ENCODE results near the gene PCAT6. TPM values are rescaled to one million over a fixed set of nuclear protein-coding genes. Genes with fewer than 3 reads are reported as not detected.

PCAT6 gene
- total RNA-seq, 1 experiment from 2014 or later: 4.8 TPM

DNA sequence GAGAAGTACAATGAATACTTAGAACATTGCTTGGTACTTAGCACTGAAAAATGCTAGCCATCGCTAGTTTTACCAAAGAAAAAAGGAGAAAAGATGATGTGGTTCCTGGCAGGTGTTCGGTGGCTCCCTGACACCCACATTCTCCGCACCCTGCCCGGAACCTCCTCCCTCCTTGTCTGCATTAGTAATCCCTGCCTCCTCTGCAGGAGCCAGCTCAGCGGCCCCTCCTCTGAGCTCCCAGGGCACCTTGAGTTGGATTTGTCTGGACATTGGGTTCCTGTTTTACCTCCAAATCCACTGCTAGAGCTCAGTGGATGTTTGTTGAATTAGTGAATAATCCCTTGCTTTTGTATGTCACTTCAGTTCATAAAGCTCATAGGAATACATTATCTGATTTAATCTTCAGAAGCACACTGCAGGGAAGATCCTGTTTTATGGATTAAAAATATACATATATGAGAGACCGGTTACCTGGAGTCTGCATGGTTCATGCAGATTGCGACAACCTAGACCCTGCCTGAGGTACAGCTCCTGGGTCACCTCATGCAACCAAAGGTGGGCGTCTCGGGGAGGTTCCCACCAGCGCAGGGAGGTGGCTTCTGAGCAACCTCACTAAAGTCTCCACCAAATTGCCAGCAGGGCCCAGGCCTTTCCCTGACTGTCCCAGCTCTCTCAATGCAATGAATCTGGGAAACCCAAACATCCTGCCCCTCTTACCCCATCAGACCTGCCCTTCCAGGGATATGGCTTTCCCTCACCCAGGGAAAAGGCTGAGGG is 24.2 kb downstream of the PCAT6 start:
- H3T11ph ChIP-seq (ENCODE audit: low read length): no peak overlapping the region
- Mint-ChIP-seq H3K4me1 (peaks cover 19 to 23% of the 10 kb centered on the region in 2 experiments), H3K36me3 (ENCODE audit: insufficient read depth in 1 of 3, low read depth in 3 of 3) (no peaks in the 10 kb centered on the region), H3K4me3 (no peak overlapping the region), H3K27ac (peak overlapping the region in 1 of 3 experiments; percentile 70; a peak in 3 of 7 replicates), H3K27me3 (ENCODE audit: low read depth) (no peaks in the 10 kb centered on the region), H3K9me3 (no peaks in the 10 kb centered on the region; a peak in 1 of 5 replicates)
- no peak for TF ChIP-seq CTCF (conservative IDR thresholded peaks at IDR 0.05)
- no peaks in the 10 kb centered on the region for H4K20me1 ChIP-seq (ENCODE audit: control insufficient read depth, insufficient read depth, insufficient read length)
- no peak overlapping the region for H3K4me2 ChIP-seq (ENCODE audit: insufficient read depth, insufficient read length, low read length)
- H3K18ac ChIP-seq (ENCODE audit: insufficient read length, low read depth, low read length): no peak overlapping the region
- WGBS (ENCODE audit: extremely low coverage, insufficient read length, low lambda C conversion rate): no CpG with 5 or more reads among the region's 10 CpGs
- no peaks in the 10 kb centered on the region for H3K79me1 ChIP-seq (ENCODE audit: insufficient read depth, low read depth, low read length, poor library complexity, severe bottlenecking)
- no peaks in the 10 kb centered on the region for H3K79me2 ChIP-seq (ENCODE audit: insufficient read depth, low read length)
- no peak overlapping the region for H3K4ac ChIP-seq (ENCODE audit: low read depth, low read length)
- H3K23ac ChIP-seq (ENCODE audit: insufficient read length, low read depth, low read length): no peak overlapping the region
- H3K4me1 ChIP-seq (ENCODE audit: insufficient read depth, low read length): no peaks in the 10 kb centered on the region; the same call in 1 of the 2 replicates
- H2AFZ ChIP-seq (ENCODE audit: low read length): no peak overlapping the region
- DNase-seq: no peak
- H2AK5ac ChIP-seq (ENCODE audit: insufficient read length, low read length): no peak overlapping the region
- H4K91ac ChIP-seq (ENCODE audit: insufficient read length, low read depth, low read length): no peak overlapping the region
- H2BK5ac ChIP-seq (ENCODE audit: insufficient read length, low read length): no peak overlapping the region
- H3K9me3 ChIP-seq (ENCODE audit: control insufficient read depth, low read depth, low read length): no peaks in the 10 kb centered on the region
- no peak overlapping the region for H2BK20ac ChIP-seq (ENCODE audit: low read depth, low read length, poor library complexity, severe bottlenecking)
- no peak overlapping the region for H2BK12ac ChIP-seq (ENCODE audit: insufficient read length, low read depth, low read length)
- no peak overlapping the region for H3K14ac ChIP-seq (ENCODE audit: insufficient read depth, low read length)
- H3K27ac ChIP-seq (ENCODE audit: insufficient read length, low read depth, low read length): no peak overlapping the region
- H4K5ac ChIP-seq (ENCODE audit: insufficient read length, low read depth, low read length): no peak overlapping the region
- H2BK15ac ChIP-seq (ENCODE audit: low read depth, low read length): no peak overlapping the region
- H3K23me2 ChIP-seq (ENCODE audit: insufficient read length, low read depth, low read length, poor library complexity, severe bottlenecking): no peaks in the 10 kb centered on the region
- H3K9ac ChIP-seq (ENCODE audit: extremely low read depth, insufficient read length, low read length): no peak overlapping the region
- no peak overlapping the region for H3K56ac ChIP-seq (ENCODE audit: insufficient read length, low read depth, low read length)
- no peaks in the 10 kb centered on the region for H3K27me3 ChIP-seq (ENCODE audit: insufficient read depth, low read length)
- no peak overlapping the region for H2BK120ac ChIP-seq (ENCODE audit: low read depth, low read length, poor library complexity, severe bottlenecking)
- no peak overlapping the region for H4K8ac ChIP-seq (replicated peaks; ENCODE audit: insufficient read length, low read depth, low read length)
